ENCODE results near the gene YIPF1.
A peak's percentile ranks its signal among the peaks of the same experiment; 100 is the strongest.
"Not testable (repeated sequence)": the region's sequence is repeated elsewhere in the genome, so short reads cannot be mapped to it uniquely, and the experiment has no call there.

YIPF1 gene

GRCh38 chr1:53883600-53883999 lies 6.0 kb downstream of the YIPF1 start:
- DNase-seq (ENCODE audit: low spot score); H3K27me3 Mint-ChIP-seq (ENCODE audit: low read depth); H3K27ac Mint-ChIP-seq; H3K4me3 Mint-ChIP-seq; H3K9me3 Mint-ChIP-seq; H3K4me1 Mint-ChIP-seq (ENCODE audit: low read depth): not testable (repeated sequence)
- H3K36me3 Mint-ChIP-seq (ENCODE audit: low read depth): peaks cover 29% of the 10 kb centered on the region

- H3K4me3 Mint-ChIP-seq; DNase-seq (ENCODE audit: low spot score); H3K27ac Mint-ChIP-seq; H3K27me3 Mint-ChIP-seq (ENCODE audit: low read depth); H3K9me3 Mint-ChIP-seq; H3K4me1 Mint-ChIP-seq (ENCODE audit: low read depth): not testable (repeated sequence)
- H3K36me3 Mint-ChIP-seq (ENCODE audit: low read depth): peaks cover 33% of the 10 kb centered on the region
Measured at GRCh38 chr1:53881853-53882252, 7.7 kb downstream of the YIPF1 start.

GRCh38 chr1:53878492-53879105 lies 11.0 kb downstream of the YIPF1 start:
- H3K4me1 Mint-ChIP-seq (ENCODE audit: low read depth): peaks cover 2% of the 10 kb centered on the region
- no peak overlapping the region for H3K4me3 Mint-ChIP-seq
- no peaks in the 10 kb centered on the region for H3K27me3 Mint-ChIP-seq (ENCODE audit: low read depth)
- no peak for DNase-seq (ENCODE audit: low spot score)
- H3K27ac Mint-ChIP-seq: no peak overlapping the region
- peaks cover 33% of the 10 kb centered on the region for H3K36me3 Mint-ChIP-seq (ENCODE audit: low read depth)
- no peaks in the 10 kb centered on the region for H3K9me3 Mint-ChIP-seq

GRCh38 chr1:53875150-53875549 lies 14.4 kb downstream of the YIPF1 start:
- DNase-seq (ENCODE audit: low spot score); H3K9me3 Mint-ChIP-seq; H3K4me3 Mint-ChIP-seq; H3K27ac Mint-ChIP-seq; H3K4me1 Mint-ChIP-seq (ENCODE audit: low read depth); H3K27me3 Mint-ChIP-seq (ENCODE audit: low read depth): not testable (repeated sequence)
- peaks cover 18% of the 10 kb centered on the region for H3K36me3 Mint-ChIP-seq (ENCODE audit: low read depth)

GRCh38 chr1:53871773-53872484 lies 17.7 kb downstream of the YIPF1 start:
- H3K27ac Mint-ChIP-seq: no peak overlapping the region
- no peak overlapping the region for H3K4me3 Mint-ChIP-seq
- peaks cover 15% of the 10 kb centered on the region for H3K36me3 Mint-ChIP-seq (ENCODE audit: low read depth)
- no peaks in the 10 kb centered on the region for H3K9me3 Mint-ChIP-seq
- no peak for DNase-seq (ENCODE audit: low spot score)
- no peaks in the 10 kb centered on the region for H3K27me3 Mint-ChIP-seq (ENCODE audit: low read depth)
- no peaks in the 10 kb centered on the region for H3K4me1 Mint-ChIP-seq (ENCODE audit: low read depth)

- no peak for DNase-seq (ENCODE audit: low spot score)
- Mint-ChIP-seq H3K36me3 (ENCODE audit: low read depth) (peaks cover 21% of the 10 kb centered on the region), H3K9me3 (no peaks in the 10 kb centered on the region), H3K27ac (no peak overlapping the region), H3K27me3 (ENCODE audit: low read depth) (no peaks in the 10 kb centered on the region), H3K4me1 (ENCODE audit: low read depth) (no peaks in the 10 kb centered on the region), H3K4me3 (no peak overlapping the region)
Measured at GRCh38 chr1:53871221-53871620, 18.4 kb downstream of the YIPF1 start.

- peaks cover 17% of the 10 kb centered on the region for H3K36me3 Mint-ChIP-seq (ENCODE audit: low read depth)
- H3K9me3 Mint-ChIP-seq: no peaks in the 10 kb centered on the region
- DNase-seq (ENCODE audit: low spot score): no peak
- no peaks in the 10 kb centered on the region for H3K4me1 Mint-ChIP-seq (ENCODE audit: low read depth)
- H3K4me3 Mint-ChIP-seq: no peak overlapping the region
- no peaks in the 10 kb centered on the region for H3K27me3 Mint-ChIP-seq (ENCODE audit: low read depth)
- H3K27ac Mint-ChIP-seq: no peak overlapping the region
Measured at GRCh38 chr1:53869454-53870117, 20.0 kb downstream of the YIPF1 start.

GRCh38 chr1:53868565-53868964 lies 21.0 kb downstream of the YIPF1 start:
- no peak for DNase-seq (ENCODE audit: low spot score)
- Mint-ChIP-seq H3K4me3 (no peak overlapping the region), H3K27me3 (ENCODE audit: low read depth) (no peaks in the 10 kb centered on the region), H3K9me3 (no peaks in the 10 kb centered on the region), H3K27ac (no peak overlapping the region), H3K36me3 (ENCODE audit: low read depth) (peaks cover 17% of the 10 kb centered on the region), H3K4me1 (ENCODE audit: low read depth) (no peaks in the 10 kb centered on the region)

- Mint-ChIP-seq H3K27me3 (ENCODE audit: low read depth) (no peaks in the 10 kb centered on the region), H3K27ac (no peak overlapping the region), H3K4me3 (no peak overlapping the region), H3K4me1 (ENCODE audit: low read depth) (peaks cover 3% of the 10 kb centered on the region), H3K9me3 (no peaks in the 10 kb centered on the region), H3K36me3 (ENCODE audit: low read depth) (peaks cover 11% of the 10 kb centered on the region)
- DNase-seq (ENCODE audit: low spot score): no peak
Measured at GRCh38 chr1:53862507-53862906, 27.1 kb downstream of the YIPF1 start.

- H3K9me3 Mint-ChIP-seq: no peaks in the 10 kb centered on the region
- peak; percentile 13 for DNase-seq (ENCODE audit: low spot score)
- no peaks in the 10 kb centered on the region for H3K27me3 Mint-ChIP-seq (ENCODE audit: low read depth)
- no peak overlapping the region for H3K27ac Mint-ChIP-seq
- H3K4me1 Mint-ChIP-seq (ENCODE audit: low read depth): peaks cover 3% of the 10 kb centered on the region
- no peak overlapping the region for H3K4me3 Mint-ChIP-seq
- peaks cover 9% of the 10 kb centered on the region for H3K36me3 Mint-ChIP-seq (ENCODE audit: low read depth)
Measured at GRCh38 chr1:53860967-53861411, 28.6 kb downstream of the YIPF1 start.

- Mint-ChIP-seq H3K36me3 (ENCODE audit: low read depth) (peaks cover 11% of the 10 kb centered on the region), H3K4me3 (no peak overlapping the region), H3K4me1 (ENCODE audit: low read depth) (no peaks in the 10 kb centered on the region), H3K9me3 (no peaks in the 10 kb centered on the region), H3K27ac (no peak overlapping the region), H3K27me3 (ENCODE audit: low read depth) (peaks cover 7% of the 10 kb centered on the region)
- DNase-seq (ENCODE audit: low spot score): no peak
Measured at GRCh38 chr1:53851571-53852285, 37.9 kb downstream of the YIPF1 start.

- H3K27me3 Mint-ChIP-seq (ENCODE audit: low read depth): peaks cover 8% of the 10 kb centered on the region
- no peak for DNase-seq (ENCODE audit: low spot score)
- no peaks in the 10 kb centered on the region for H3K9me3 Mint-ChIP-seq
- no peaks in the 10 kb centered on the region for H3K4me1 Mint-ChIP-seq (ENCODE audit: low read depth)
- peaks cover 11% of the 10 kb centered on the region for H3K36me3 Mint-ChIP-seq (ENCODE audit: low read depth)
- no peak overlapping the region for H3K27ac Mint-ChIP-seq
- no peak overlapping the region for H3K4me3 Mint-ChIP-seq
Measured at GRCh38 chr1:53850082-53850673, 39.4 kb downstream of the YIPF1 start.

- Mint-ChIP-seq H3K9me3 (no peaks in the 10 kb centered on the region), H3K4me3 (no peak overlapping the region), H3K36me3 (ENCODE audit: low read depth) (peaks cover 7% of the 10 kb centered on the region), H3K27ac (no peak overlapping the region), H3K4me1 (ENCODE audit: low read depth) (no peaks in the 10 kb centered on the region), H3K27me3 (ENCODE audit: low read depth) (peaks cover 10% of the 10 kb centered on the region)
- no peak for DNase-seq (ENCODE audit: low spot score)
Measured at GRCh38 chr1:53847980-53848379, 41.6 kb downstream of the YIPF1 start.

GRCh38 chr1:53842347-53842746 lies 47.2 kb downstream of the YIPF1 start:
- H3K4me3 Mint-ChIP-seq: no peak overlapping the region
- peaks cover 3% of the 10 kb centered on the region for H3K36me3 Mint-ChIP-seq (ENCODE audit: low read depth)
- no peak overlapping the region for H3K27ac Mint-ChIP-seq
- H3K27me3 Mint-ChIP-seq (ENCODE audit: low read depth): peaks cover 5% of the 10 kb centered on the region
- H3K9me3 Mint-ChIP-seq: peaks cover 9% of the 10 kb centered on the region
- H3K4me1 Mint-ChIP-seq (ENCODE audit: low read depth): peaks cover 8% of the 10 kb centered on the region
- no peak for DNase-seq (ENCODE audit: low spot score)
